EL (cell line): ENCODE results near the gene ATP6V1G3.
"Not testable (repeated sequence)": the region's sequence is repeated elsewhere in the genome, so short reads cannot be mapped to it uniquely, and the experiment has no call there.

Experiments
- DNase-seq: peaks from one replicate; pipeline ENCODE4 v3.0.0-alpha.2; 2016

The ATP6V1G3 gene

GRCh38 chr1:198496216-198497143 lies 44.0 kb downstream of the ATP6V1G3 start:
- DNase-seq = peak; percentile 76

- peak; percentile 50 for DNase-seq
Observed at GRCh38 chr1:198495631-198496030, 44.8 kb downstream of the ATP6V1G3 start.

GRCh38 chr1:198494658-198495103 lies 45.8 kb downstream of the ATP6V1G3 start:
- DNase-seq = no peak

- DNase-seq = no peak
Observed at GRCh38 chr1:198494139-198494538, 46.3 kb downstream of the ATP6V1G3 start.

- DNase-seq = peak; percentile 65
Observed at GRCh38 chr1:198493329-198493728, 47.2 kb downstream of the ATP6V1G3 start.

GRCh38 chr1:198492872-198493271 lies 47.6 kb downstream of the ATP6V1G3 start:
- DNase-seq = peak; percentile 92

GRCh38 chr1:198491596-198491995 lies 48.9 kb downstream of the ATP6V1G3 start:
- no peak for DNase-seq

- no peak for DNase-seq
Observed at GRCh38 chr1:198491028-198491427, 49.5 kb downstream of the ATP6V1G3 start.

GRCh38 chr1:198490224-198490623 lies 50.3 kb downstream of the ATP6V1G3 start:
- DNase-seq = no peak

GRCh38 chr1:198486903-198487302 lies 53.6 kb downstream of the ATP6V1G3 start:
- DNase-seq = peak; percentile 25

GRCh38 chr1:198483645-198484044 lies 56.8 kb downstream of the ATP6V1G3 start:
- no peak for DNase-seq

- DNase-seq = no peak
Observed at GRCh38 chr1:198483006-198483405, 57.5 kb downstream of the ATP6V1G3 start.

GRCh38 chr1:198481661-198482060 lies 58.8 kb downstream of the ATP6V1G3 start:
- DNase-seq = no peak

GRCh38 chr1:198480876-198481275 lies 59.6 kb downstream of the ATP6V1G3 start:
- DNase-seq = no peak

GRCh38 chr1:198477354-198477753 lies 63.1 kb downstream of the ATP6V1G3 start:
- not testable (repeated sequence) for DNase-seq
